SW480 (cell line): ENCODE data around the gene TMIGD2.
"Not testable (repeated sequence)": the region's sequence is repeated elsewhere in the genome, so short reads cannot be mapped to it uniquely, and the experiment has no call there.

Experiments
- DNase-seq: peaks from one replicate; pipeline ENCODE4 v3.0.0-alpha.2; 2016; ENCODE audit warnings: low spot score

TMIGD2 gene

DNA sequence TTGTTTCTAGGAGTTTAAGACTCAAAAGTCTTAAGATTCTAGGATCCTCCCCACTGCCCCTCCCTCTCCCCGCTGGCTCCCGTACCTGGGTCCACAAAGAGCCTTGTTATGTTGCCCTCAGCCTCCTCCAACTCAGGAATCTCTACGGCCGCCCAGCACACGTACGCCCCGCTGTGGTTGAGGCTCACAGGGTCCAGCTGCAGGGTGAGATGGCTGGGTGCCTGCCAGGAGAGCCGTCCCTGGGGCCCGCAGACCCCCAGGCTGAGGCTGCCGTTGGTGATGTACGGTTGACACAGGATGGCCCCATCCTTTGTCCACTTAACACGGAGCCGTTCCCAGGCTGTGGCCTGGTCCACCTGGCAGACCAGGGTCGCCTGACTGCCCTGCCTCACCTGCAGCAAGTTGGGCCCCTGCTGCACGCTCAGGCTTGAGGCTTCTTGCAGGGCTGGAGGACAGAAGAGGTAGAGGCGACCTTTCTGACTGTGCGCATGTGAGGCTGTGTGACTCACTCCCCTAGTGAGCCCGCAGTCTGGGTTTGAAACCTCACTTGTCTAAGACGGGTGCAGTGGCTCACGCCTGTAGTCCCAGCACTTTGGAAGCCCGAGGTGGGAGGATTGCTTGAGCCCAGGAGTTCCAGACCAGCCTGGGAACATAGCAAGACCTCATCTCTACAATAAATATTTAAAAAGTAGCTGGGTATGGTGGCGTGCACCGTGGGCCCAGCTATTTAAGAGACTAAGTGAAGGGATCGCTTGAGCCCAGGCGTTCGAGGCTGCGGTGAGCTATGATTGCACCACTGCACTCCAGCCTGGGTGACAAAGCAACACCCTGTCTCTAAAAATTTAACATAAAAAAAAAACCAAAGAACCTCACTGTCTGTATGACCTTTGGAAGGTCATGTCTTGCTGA lies 4.0 kb downstream of the TMIGD2 start:
- no peak for DNase-seq

DNA sequence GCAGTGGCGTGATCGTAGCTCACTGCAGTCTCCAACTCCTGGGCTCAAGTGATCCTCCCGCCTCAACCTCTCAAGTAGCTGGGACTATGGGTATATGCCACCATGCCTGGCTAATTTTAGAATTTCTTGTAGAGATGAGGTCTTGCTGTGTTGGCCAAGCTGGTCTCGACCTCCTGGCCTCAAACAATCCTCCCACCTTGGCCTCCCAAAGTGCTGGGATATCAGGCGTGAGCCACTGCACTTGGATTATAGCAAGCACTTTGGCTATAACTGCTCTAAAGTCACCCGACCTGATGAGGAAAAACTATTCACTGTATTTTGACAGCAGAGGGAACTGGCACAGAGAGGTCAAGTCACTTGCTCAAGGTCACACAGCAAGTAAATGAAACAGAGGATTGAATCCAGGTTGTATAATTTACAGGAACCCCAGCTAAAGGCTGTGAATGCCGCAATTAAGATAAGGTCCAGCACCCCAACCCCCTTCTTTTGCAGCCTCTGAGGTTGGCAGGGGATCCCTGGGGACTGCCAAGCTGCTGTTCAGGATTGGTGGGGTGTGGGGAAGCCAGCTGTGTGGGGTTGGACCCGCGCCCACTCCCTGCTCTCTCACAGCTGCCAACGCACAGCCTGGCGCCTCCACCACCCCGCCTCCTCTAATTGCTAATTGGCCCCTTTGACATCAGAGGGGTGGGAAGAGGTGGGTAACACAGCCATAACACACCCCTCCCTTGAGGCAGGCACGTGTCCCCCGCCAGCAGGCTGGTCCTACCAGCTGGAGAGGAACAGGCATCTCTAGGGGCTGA lies 6.0 kb downstream of the TMIGD2 start:
- DNase-seq, result no peak

DNA sequence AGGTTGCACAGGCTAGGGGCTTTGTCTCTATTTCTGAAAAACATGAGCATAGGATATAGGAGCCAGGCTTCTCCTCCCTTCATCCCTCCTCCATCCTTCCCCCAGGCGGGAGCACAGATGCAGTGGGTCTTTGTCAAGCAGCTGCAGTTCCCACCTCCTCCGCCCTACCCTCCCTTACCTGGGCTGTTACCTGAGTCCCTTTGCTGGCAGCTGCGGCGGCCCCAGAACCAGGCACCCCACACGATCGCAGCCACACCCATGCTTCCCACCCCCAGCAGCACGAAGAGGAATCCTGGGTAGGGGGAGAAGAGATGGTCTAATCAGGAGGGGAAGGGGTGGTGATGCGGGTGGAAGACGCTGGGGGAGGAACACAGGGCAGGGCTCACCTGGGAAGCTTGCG lies 7.8 kb downstream of the TMIGD2 start:
- DNase-seq, result no peak

DNA sequence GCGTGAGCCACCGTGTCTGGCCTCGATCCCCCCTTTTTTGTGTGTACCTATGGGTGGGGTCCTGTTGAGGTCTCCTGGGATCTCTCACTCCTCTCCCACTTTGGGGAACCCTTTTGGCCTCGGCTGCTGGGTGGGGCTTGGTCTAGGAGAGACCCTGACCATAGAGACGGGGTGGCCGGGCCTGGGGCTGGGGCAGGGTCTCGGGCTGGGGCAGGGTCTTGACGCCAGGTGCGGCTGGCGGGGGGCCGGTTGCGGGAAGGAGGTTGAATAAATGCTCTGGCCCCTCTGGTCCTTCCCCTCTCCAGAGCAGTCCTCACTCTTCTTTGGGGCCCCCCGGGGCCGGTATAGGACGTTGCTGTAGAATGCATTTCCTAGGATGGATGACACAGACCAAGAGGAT lies 9.7 kb downstream of the TMIGD2 start:
- DNase-seq, result no peak

DNA sequence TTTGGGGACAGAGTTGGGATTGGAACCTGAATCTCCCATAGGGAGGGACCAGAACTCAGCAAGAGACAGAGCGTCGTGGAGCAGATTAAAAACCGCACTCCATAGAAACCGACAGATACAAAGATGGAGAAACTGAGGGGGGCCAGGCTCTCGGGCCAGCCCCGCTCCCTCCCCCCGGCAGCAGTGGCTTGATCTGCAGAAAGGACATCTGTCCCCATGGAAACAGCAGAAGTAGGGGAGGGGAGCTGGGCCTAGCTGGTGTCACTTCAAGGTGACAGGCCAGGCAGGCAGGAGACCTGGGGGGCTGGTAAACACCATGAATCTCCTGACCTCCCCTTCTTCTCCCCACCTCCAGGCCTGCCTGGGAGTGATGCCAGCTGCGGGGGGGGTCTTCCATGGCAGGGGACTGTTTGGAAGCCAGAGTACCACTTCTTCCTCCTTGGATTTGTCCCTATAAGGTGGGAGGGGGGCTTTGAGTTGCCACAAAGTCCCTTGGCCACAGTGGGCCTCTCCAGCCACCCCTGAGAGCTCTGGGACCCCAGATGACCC lies 10.9 kb downstream of the TMIGD2 start:
- no peak for DNase-seq

DNA sequence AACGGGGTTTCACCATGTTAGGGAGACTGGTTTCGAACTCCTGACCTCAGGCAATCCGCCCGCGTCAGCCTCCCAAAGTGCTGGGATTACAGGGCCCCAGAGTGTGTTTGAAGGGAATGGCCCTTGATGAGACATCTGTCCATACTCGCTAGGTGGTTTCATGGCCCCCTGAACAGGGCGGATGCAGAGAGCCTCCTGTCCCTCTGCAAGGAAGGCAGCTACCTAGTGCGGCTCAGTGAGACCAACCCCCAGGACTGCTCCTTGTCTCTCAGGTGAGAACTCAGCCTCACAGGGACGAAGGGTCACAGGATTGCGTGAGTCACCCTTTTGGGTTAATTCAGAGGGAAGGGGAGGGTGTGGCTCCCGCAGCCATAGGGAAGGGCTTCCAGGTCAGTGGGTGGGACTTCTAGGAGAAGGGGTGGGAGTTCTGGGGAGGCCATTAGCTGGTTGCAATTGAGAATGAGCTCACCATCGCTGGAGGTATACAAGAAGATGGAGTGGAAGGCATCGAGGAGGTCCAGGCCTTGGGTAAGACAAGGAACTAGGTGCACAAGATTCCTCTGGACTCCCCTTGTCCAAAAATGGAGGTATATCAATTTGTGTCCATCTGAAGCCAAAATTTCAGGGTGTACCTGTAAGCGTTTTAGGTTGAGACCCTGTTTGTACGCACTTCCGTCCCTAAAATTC lies 14.0 kb downstream of the TMIGD2 start:
- peak; percentile 69 for DNase-seq

DNA sequence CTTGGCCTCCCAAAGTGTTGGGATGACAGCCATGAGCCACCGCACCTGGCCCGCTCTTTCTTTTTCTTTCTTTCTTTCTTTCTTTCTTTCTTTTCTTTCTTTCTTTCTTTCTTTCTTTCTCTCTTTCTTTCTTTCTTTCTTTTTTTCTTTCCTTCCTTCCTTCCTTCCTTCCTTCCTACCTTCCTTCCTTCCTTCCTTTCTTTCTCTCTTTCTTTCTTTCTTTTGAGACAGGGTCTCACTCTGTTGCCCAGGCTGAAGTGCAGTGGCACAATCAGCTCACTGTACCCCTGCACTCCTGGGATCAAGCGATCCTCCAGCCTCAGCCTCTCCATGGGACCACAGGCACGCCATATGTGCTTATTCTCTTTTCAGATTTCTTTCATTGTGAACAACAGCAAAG lies 16.0 kb downstream of the TMIGD2 start:
- DNase-seq, result not testable (repeated sequence)

DNA sequence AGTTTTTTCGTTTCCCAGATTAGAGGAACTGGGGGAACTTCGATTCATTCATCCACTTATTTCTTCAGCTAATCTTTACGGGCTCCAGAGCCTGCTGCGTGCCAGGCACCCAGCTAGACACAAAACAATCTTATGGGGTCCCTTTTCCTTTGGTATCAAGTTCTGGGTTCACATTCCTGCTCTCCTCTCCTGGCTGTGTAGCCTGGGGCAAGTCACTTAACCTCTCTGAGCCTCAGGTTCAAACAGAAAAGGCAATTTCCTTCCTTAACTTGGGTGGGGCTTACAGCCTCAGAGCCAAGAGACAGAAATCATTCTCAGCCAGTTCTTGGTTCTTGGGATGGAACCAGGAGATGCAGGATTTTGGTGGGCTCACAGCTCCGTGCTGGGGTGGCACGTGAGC lies 17.2 kb downstream of the TMIGD2 start:
- no peak for DNase-seq

DNA sequence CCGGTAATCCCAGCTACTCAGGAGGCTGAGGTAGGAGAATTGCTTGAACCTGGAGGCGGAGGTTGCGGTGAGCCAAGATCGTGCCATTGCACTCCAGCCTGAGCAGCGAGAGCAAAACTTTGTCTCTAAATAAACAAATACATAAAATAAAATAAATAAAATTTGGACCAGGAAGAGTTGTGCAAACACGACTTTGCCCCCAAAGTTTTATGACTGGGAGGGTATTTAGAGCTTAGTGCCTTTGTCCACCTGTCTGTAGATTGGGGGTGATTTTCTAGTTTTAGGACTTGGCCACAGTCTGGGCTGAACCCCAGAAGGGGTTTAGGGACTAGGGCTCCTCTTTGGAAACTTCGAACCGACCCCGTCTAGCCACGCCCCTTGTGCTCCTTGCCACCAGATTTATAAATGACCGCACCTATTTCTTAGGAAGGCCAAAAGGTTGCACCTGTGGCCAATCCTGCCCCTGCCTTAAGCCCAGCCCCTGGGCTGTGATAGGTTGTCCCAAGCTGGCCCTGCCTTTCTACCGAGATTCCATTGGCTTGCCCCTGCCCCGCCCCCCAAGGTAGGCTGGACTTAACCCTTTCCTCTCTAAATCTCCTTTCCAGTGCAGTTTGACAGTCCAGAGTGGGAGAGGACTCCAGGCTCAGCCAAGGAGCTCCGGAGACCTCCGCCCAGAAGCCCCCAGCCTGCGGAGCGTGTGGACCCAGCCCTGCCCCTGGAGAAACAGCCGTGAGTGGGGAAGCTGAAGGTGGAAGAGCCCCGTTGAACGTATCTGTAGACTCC lies 17.8 kb downstream of the TMIGD2 start:
- DNase-seq, result peak; percentile 83

DNA sequence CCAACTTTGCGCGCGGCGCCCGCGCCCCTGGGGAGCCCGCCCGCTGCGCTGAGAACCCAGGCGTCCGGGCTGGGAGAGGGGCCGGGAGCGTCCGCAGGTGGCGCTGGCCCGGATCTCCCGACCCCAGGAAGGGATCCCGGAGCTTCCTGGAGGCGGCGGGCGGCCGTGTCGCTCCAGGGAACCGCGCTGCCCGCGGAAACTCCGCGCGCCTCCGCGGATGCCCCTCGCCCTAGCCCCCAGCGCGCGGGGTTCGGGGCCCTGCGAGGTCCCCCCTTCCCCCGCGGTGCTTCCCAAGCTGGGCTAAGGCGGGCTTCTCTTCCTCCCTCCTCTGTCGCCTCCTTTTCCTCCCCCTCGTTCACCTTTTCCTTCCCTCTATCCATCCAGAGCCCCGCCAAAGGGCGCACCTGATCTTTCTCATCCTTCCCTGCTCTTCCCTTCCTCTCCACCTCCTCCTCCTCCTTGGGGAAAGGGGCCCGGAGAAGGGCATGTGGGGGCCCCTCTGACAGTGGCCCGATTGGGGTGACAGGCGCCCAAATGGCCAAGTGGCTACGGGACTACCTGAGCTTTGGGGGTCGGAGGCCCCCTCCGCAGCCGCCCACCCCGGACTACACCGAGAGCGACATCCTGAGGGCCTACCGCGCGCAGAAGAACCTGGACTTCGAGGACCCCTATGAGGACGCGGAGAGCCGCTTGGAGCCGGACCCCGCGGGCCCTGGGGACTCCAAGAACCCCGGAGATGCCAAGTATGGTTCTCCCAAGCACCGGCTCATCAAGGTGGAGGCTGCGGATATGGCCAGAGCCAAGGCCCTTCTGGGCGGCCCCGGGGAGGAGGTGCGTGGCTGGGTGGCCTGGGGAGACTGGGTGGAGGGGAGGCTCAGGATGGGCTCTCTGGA lies 22.4 kb downstream of the TMIGD2 start:
- no peak for DNase-seq

DNA sequence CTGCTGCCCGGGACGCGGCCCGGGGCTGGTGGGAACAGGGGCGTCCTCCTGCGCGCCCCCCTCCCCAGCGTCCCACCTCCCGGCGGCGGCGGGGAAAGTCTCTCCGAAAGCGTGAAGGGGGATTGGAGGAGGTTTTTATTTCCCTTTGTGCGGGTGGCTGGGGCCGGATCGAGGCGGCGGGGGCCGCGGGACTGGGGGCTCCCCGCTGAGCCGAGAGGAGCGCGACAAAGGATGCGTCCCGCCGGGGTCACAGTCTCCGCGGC lies 23.0 kb downstream of the TMIGD2 start:
- no peak for DNase-seq

DNA sequence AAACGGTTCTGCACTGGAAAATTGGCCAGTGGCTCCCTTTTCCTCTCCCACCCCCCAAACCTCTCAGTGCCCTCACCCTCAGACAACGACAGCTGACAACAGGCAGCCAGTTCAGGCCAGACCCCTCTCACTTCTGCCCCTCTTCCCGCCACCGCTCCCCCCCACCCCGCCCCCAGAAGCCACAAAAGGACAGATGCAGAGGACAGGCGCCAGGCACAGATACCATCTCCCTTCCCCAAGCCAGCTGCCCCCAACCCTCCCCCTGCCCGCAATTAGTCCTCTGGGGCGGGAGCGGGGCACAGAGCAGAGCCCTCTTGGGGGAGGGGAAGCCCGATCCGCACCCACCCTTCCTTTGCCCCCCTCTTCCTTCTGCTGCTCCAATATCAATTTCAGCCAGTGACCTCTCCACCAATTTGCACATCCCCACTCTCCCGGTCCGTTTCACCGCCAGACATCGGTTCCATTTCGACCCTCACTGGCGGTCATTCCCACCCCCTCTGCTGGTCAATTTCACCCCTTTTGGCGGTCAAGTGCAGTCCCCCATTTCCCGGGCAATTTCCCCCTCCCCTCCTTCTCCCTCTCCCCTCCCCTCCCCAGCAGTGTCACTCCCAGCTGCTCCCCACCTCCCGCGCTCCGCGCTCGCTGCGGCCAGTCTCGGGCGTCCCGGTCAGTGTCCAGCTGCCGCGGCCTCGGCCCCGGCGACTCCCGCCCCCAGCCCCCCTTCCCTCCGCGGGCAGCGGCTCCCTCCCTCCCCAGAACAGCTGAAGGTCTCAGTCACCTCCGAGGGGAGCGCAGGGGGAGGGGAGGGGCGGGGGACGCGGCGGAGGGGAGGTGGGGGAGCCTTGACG lies 23.5 kb downstream of the TMIGD2 start, which contains the start of gene SHD:
TSS of gene SHD (plus strand) at position 848 of the 848 bp plus-strand sequence. CDS start 798 bp downstream, outside the sequence.
- DNase-seq, result no peak

DNA sequence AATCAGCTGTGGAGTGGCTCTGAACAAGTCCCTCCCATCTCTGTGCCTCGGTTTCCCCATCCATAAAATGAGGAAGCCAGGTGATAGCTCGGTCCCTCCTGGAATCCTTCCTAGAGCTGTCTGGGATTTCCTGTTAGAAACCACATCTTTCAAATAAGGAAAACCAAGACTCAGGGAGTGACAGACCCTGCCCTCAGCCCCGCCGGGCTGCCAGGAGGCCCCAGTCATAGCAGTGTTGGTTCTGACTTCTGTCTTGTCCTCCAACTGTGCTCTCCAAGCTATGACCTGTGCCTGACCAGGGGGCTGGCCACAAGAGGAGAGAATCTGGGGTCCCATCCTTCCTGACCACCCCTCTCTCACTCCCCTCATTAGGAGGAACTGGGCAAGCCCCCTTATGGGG lies 24.2 kb downstream of the TMIGD2 start:
- DNase-seq, result no peak

DNA sequence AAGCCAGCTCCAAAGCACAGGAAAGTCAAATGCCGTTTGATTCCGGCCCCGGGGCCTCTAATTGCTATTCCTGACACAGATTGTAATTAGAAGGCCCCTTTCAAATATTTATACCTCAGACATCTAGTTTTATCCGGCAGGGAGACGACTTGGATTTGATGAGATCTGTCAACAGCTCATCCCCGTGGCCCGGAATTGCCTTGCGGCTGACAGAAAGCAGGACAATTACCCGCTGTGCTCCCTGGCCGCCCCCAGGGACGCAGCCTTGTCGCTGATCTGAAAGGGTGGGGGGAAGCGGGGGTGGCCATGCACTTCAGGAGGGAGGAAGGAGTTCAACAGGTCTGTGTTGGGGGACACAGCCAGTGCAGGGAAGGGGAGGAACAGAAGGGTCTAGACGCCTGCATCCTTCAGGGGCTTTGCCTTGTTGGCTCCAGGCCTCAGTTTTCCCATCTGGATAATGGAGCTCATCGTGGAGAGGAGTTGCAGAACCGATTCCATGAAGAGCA lies 24.9 kb downstream of the TMIGD2 start:
- no peak for DNase-seq

DNA sequence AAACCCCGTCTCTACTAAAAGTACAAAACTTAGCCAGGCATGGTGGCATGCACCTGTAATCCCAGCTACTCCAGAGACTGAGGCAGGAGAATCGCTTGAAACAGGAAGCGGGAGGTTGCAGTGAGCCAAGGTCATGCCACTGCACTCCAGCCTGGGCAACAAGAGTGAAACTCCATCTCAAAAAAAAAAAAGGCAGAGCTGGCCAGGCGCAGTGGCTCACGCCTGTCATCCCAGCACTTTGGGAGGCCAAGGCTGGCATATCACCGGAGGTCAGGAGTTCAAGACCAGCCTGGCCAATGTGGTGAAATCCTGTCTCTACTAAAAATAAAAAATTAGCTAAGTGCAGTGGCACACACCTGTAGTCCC lies 27.9 kb downstream of the TMIGD2 start:
- not testable (repeated sequence) for DNase-seq

DNA sequence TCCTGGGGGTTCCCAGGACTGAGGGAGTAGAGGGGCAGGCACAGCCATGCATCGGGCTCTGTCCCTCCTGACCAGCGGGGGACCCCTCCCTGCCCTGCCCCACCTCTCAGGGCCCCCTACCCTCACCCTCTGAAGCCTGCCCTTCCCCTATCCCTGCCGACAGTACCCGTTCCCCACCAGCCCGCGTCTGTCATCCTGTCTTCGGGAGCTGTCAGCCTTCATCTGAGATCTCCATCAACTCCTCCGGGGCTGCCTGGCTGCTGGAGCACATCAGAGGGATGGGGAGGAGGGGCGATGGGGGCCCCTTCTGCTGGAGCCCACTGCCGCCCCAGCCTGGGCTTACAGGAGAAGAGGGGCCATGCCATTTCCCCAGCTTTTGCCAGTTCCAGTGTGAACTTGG lies 29.3 kb downstream of the TMIGD2 start:
- no peak for DNase-seq

DNA sequence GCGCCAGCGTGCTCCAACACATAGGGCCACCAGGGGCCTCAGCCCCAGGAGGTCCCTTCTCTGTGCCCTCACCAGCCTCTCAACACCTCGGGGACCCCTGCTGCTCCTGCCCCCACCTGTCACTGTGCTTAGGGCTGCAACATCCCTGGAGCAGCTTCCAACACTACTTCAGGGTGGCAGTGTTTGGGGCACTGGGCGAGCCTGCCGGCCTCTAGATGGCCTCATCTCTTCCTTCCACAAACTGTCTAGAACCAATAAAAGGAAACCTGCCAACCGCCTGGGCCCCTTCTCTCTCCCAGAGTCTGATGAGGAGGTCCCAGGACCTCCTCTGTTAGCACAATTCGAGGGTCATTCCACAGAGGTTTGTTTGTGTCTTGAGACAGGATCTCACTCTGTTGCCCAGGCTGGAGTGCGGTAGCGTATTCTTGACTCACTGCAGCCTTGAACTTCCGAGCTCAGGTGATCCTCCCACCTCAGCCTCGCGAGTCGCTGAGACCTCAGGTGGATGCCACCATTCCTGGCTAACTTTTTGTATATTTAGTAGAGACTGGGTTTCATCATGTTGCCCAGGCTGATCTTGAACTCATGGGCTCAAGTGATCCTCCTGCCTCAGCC lies 33.3 kb downstream of the TMIGD2 start:
- no peak for DNase-seq

DNA sequence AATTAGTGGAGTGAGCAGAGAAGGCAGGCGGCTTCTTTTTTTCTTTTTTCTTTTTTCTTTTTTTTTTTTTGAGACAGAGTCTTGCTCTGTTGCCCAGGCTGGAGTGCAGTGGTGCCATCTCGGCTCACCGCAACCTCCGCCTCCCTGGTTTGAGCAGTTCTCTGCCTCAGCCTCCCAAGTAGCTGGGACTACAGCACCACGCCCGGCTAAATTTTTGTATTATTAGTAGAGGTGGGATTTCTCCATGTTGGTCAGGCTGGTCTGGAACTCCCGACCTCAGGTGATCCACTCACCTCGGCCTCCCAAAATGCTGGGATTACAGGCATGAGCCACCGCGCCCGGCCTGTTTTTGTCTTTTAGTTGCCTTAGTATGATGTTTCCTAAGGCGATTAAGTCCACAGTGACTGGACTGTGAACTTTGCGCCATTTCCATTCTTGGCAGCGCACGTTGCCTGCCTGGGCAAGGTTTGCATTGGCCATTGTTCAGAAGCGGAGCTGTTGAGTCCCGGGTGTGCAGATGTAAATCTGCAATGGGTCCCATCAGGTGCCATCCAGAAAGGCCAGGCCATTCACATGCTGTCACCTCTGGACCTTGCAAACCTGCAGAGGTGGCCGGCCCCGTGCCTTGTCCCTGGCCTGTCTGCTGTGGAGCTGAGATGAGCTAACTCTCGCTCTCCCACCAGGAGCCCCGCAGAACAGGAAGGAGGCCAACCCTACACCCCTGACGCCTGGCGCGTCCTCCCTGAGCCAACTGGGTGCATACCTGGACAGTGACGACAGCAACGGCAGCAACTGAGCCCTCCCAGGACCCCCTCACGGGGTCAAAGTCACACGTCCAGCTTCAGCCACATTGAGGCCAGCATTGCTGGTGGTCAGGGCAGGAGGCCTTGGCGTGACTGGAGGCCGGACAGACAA lies 34.0 kb downstream of the TMIGD2 start:
- no peak for DNase-seq
